GM06990 (cell line): Measurements from ENCODE around the gene MPV17L.
A peak's percentile ranks its signal among the peaks of the same experiment; 100 is the strongest.
"Not testable (repeated sequence)": the region's sequence is repeated elsewhere in the genome, so short reads cannot be mapped to it uniquely, and the experiment has no call there.

Experiments used
- DNase-seq: peaks from one replicate; pipeline ENCODE4 v3.0.0-alpha.2; 2011; ENCODE audit not compliant: insufficient read length; ENCODE audit errors: extremely low read depth
- H3K27me3 ChIP-seq: replicated peaks from 2 replicates; pipeline ENCODE4 v1.6.0; 2011; ENCODE audit warnings: low read length; ENCODE audit not compliant: control insufficient read depth, insufficient read depth
- H3K36me3 ChIP-seq: 2 replicates; pipeline ENCODE4 v1.5.1; 2011; ENCODE audit warnings: low read length; ENCODE audit not compliant: control insufficient read depth, insufficient read depth
- H3K4me3 ChIP-seq: replicated peaks from 2 replicates; pipeline ENCODE4 v1.5.1; 2011; ENCODE audit warnings: low read depth, mild to moderate bottlenecking, control low read depth, low read length

The MPV17L gene

GRCh38 chr16:15395631-15396508 is at the start of gene MPV17L:
TSS of gene MPV17L (plus strand) at chr16:15395754. CDS start at chr16:15395898, 144 bp downstream.
- H3K4me3 ChIP-seq, H3K36me3 ChIP-seq, H3K27me3 ChIP-seq: not testable (repeated sequence)
- DNase-seq: peak; percentile 6

GRCh38 chr16:15348721-15349120 is 46.8 kb upstream of the MPV17L start:
- not testable (repeated sequence) for H3K27me3 ChIP-seq, H3K36me3 ChIP-seq, H3K4me3 ChIP-seq, DNase-seq

- not testable (repeated sequence) for H3K4me3 ChIP-seq, H3K36me3 ChIP-seq, H3K27me3 ChIP-seq, DNase-seq
Observed at GRCh38 chr16:15351251-15351650, 44.3 kb upstream of the MPV17L start.

GRCh38 chr16:15351745-15352144 is 43.8 kb upstream of the MPV17L start:
- H3K4me3 ChIP-seq, H3K36me3 ChIP-seq, DNase-seq: not testable (repeated sequence)

GRCh38 chr16:15352852-15353251 is 42.7 kb upstream of the MPV17L start:
- H3K4me3 ChIP-seq, H3K27me3 ChIP-seq, DNase-seq, H3K36me3 ChIP-seq: not testable (repeated sequence)

More at GRCh38 chr16:15351745-15352144, 43.8 kb upstream of the MPV17L start:
- H3K27me3 ChIP-seq: not testable (repeated sequence)

- H3K4me3 ChIP-seq, H3K36me3 ChIP-seq, H3K27me3 ChIP-seq, DNase-seq: not testable (repeated sequence)
Observed at GRCh38 chr16:15354846-15355245, 40.7 kb upstream of the MPV17L start.

GRCh38 chr16:15357495-15357894 is 38.1 kb upstream of the MPV17L start:
- H3K27me3 ChIP-seq, H3K36me3 ChIP-seq, H3K4me3 ChIP-seq, DNase-seq: not testable (repeated sequence)

GRCh38 chr16:15378194-15378593 is 17.4 kb upstream of the MPV17L start, which contains the start of gene NPIPA5:
TSS of gene NPIPA5 (minus strand) at chr16:15378294. CDS start at chr16:15378294, 0 bp downstream.
- H3K36me3 ChIP-seq, H3K4me3 ChIP-seq, DNase-seq, H3K27me3 ChIP-seq: not testable (repeated sequence)

GRCh38 chr16:15382810-15383209 is 12.7 kb upstream of the MPV17L start:
- DNase-seq, H3K27me3 ChIP-seq, H3K36me3 ChIP-seq, H3K4me3 ChIP-seq: not testable (repeated sequence)

- DNase-seq, H3K36me3 ChIP-seq: not testable (repeated sequence)
Observed at GRCh38 chr16:15388060-15388459, 7.5 kb upstream of the MPV17L start.

GRCh38 chr16:15389916-15390315 is 5.6 kb upstream of the MPV17L start:
- H3K36me3 ChIP-seq, DNase-seq, H3K4me3 ChIP-seq, H3K27me3 ChIP-seq: not testable (repeated sequence)

More at GRCh38 chr16:15388060-15388459, 7.5 kb upstream of the MPV17L start:
- not testable (repeated sequence) for H3K27me3 ChIP-seq, H3K4me3 ChIP-seq

GRCh38 chr16:15393025-15393424 is 2.5 kb upstream of the MPV17L start:
- DNase-seq, H3K4me3 ChIP-seq, H3K27me3 ChIP-seq, H3K36me3 ChIP-seq: not testable (repeated sequence)

- H3K4me3 ChIP-seq, H3K27me3 ChIP-seq, DNase-seq, H3K36me3 ChIP-seq: not testable (repeated sequence)
Observed at GRCh38 chr16:15396509-15396829, 915 bp downstream of the MPV17L start.
